ENCODE data around the gene ZNF750. TPM values are rescaled to one million over a fixed set of nuclear protein-coding genes. Genes with fewer than 3 reads are reported as not detected.

The ZNF750 gene
- total RNA-seq, 2 donors from 2014 or later = not detected

GRCh38 chr17:82808921-82809905, 30.6 kb downstream of the ZNF750 start:
- H3K4me3 ChIP-seq = no peak overlapping the region
- DNase-seq (ENCODE audit: low spot score) = no peak
- H3K36me3 ChIP-seq = peaks cover 13% of the 10 kb centered on the region
- no peaks in the 10 kb centered on the region for H3K27me3 ChIP-seq
- H3K4me1 ChIP-seq = peaks cover 0 to 24% of the 10 kb centered on the region in 2 donors
- no peaks in the 10 kb centered on the region for H3K9me3 ChIP-seq
- no peak for TF ChIP-seq CTCF (IDR thresholded peaks at IDR 0.05)
- H3K27ac ChIP-seq = no peak overlapping the region

DNA sequence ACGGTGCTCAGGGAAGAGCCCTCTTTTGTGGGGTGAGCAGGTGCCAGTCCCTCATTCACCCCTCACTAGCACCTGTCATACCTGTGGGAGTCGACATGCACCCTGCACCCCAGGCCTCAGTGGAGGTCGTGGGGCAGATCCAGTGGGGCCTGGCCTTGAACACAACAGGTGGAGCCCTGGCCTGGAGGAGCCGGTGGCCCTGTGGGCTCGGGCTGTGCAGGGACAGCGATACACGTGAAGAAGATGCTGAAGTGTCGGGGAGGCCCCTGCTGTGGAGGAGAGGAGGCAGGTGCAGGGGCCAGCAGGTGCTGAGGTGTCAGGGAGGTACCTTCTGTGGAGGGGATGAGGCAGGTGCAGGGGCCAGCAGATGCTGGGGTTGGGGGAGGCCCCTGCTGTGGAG, 31.8 kb downstream of the ZNF750 start:
- Histone ChIP-seq H3K4me3 (no peak overlapping the region), H3K27me3 (no peaks in the 10 kb centered on the region), H3K4me1 (peaks cover 0 to 27% of the 10 kb centered on the region in 2 donors), H3K9me3 (no peaks in the 10 kb centered on the region), H3K36me3 (peaks cover 5% of the 10 kb centered on the region), H3K27ac (no peak overlapping the region)
- no peak for TF ChIP-seq CTCF (IDR thresholded peaks at IDR 0.05)
- DNase-seq (ENCODE audit: low spot score) = no peak

DNA sequence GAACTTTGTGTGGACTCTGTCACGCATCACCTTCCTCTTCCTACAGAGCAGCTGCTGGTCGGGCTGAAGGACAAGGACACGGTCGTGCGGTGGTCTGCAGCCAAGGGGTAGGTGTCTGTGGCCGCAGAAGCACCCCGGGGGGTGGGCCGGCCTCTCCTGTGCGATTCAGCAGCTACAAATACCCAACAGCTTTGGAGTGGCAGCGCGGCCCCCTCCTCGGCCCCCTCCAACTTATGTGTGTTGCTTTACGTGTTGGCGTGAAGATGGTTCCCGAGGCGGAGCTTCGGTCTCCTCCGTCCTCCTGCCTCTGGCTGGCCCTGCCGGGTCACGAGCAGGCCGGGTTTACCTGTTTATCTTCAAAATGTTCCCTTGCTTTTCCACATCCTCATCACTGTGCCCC, 32.3 kb downstream of the ZNF750 start:
- TF ChIP-seq CTCF (IDR thresholded peaks at IDR 0.05) = no peak
- H3K9me3 ChIP-seq = no peaks in the 10 kb centered on the region
- no peaks in the 10 kb centered on the region for H3K27me3 ChIP-seq
- peaks cover 0 to 28% of the 10 kb centered on the region in 2 donors for H3K4me1 ChIP-seq
- H3K36me3 ChIP-seq = peaks cover 5% of the 10 kb centered on the region
- no peak overlapping the region for H3K4me3 ChIP-seq
- no peak for DNase-seq (ENCODE audit: low spot score)
- H3K27ac ChIP-seq = no peak overlapping the region

GRCh38 chr17:82807101-82807500, 32.7 kb downstream of the ZNF750 start:
- H3K36me3 ChIP-seq = peaks cover 5% of the 10 kb centered on the region
- no peak for TF ChIP-seq CTCF (IDR thresholded peaks at IDR 0.05)
- H3K4me3 ChIP-seq = no peak overlapping the region
- H3K27me3 ChIP-seq = no peaks in the 10 kb centered on the region
- no peak for DNase-seq (ENCODE audit: low spot score)
- peaks cover 0 to 31% of the 10 kb centered on the region in 2 donors for H3K4me1 ChIP-seq
- no peaks in the 10 kb centered on the region for H3K9me3 ChIP-seq
- H3K27ac ChIP-seq = no peak overlapping the region

DNA sequence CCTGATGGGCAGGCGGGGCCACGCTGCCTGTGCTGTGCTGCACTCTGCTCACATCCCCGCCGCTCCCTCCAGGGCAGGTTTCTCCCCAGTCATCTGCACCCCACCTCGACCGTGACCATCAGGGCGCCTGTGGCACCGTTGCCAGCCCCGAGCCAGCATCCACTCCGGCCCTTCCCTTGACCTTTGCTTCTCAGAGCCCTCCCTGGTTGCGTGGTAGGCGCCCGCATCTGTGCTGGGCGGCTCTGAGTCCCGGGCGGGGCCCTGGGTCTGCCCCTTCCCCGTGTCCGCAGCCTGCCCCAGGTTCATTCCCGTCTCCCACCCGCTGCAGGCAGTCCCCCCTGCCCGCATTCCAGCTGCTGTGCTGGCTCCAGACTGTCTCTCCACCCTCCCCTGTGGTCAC, 33.2 kb downstream of the ZNF750 start:
- DNase-seq (ENCODE audit: low spot score) = no peak
- H3K36me3 ChIP-seq = peaks cover 2% of the 10 kb centered on the region
- no peak overlapping the region for H3K27ac ChIP-seq
- no peak overlapping the region for H3K4me3 ChIP-seq
- H3K27me3 ChIP-seq = no peaks in the 10 kb centered on the region
- peaks cover 0 to 31% of the 10 kb centered on the region in 2 donors for H3K4me1 ChIP-seq
- no peak for TF ChIP-seq CTCF (IDR thresholded peaks at IDR 0.05)
- no peaks in the 10 kb centered on the region for H3K9me3 ChIP-seq
